ENCODE results near the gene RSL24D1.

The RSL24D1 gene

DNA sequence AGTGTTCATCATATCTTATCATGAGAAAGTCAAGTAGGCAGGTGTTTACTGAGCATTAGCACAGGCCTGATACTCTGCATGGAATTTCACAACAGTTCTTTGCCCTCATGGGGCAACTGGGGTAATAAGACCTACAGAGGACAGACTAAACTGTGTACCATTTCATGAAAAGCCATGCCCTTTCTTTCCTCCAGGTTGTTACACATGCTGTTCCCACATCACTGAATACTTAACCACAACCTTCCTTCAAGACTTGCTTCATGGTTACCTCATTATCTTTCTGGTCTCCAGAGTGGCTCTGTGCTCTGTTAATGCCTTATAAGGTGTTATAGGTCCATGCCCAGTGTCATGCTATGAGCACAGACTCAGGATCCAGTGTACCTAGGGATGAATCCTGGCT is 28.2 kb upstream of the RSL24D1 start:
- H3K4me2 ChIP-seq: peak overlapping the region in 9 of 11 experiments; percentile 41 to 96 (median 89); a peak in 19 of 22 replicates
- no peaks in the 10 kb centered on the region for H3K27me3 ChIP-seq
- H3K4me3 ChIP-seq: no peak overlapping the region
- no peaks in the 10 kb centered on the region for H4K20me1 ChIP-seq
- peaks cover 0 to 74% (median 55%) of the 10 kb centered on the region in 11 experiments; a peak in 17 of 22 replicates for H3K36me3 ChIP-seq
- H3K9me3 ChIP-seq (replicated peaks in 1 of 11): no peaks in the 10 kb centered on the region
- TF ChIP-seq Cebpa-rat (IDR thresholded peaks at IDR 0.05): peak in 4 of 11 experiments; percentile 6 to 56 (median 40); a peak in 3 of 22 replicates
- peaks cover 33 to 74% (median 62%) of the 10 kb centered on the region in 10 experiments for H3K4me1 ChIP-seq
- H3K27ac ChIP-seq: peak overlapping the region in 8 of 11 experiments; percentile 48 to 96 (median 91); a peak in 13 of 22 replicates
- H3K9ac ChIP-seq: no peak overlapping the region

DNA sequence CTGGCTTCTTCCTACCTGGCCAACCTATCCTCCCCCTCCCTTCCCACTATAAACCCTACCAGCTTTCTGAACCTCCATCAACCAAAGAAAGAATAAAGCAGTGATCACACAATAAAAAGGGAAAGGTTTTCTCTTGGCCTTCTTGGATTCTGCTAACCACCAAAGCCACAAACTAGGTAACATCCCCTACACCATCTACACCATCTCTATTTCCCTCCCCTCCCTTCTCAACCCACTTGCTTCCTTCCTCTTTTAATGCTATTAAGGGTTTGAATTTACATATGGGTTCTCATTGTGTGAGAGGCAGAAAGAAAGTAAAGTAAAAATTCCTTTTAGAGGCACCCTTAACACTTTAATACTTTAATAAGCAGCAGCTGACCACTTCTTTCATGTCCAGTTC is 25.8 kb upstream of the RSL24D1 start:
- no peaks in the 10 kb centered on the region for H4K20me1 ChIP-seq
- peak overlapping the region; percentile 84 to 96 (median 91); a peak in 21 of 22 replicates for H3K27ac ChIP-seq
- H3K27me3 ChIP-seq: no peaks in the 10 kb centered on the region
- H3K36me3 ChIP-seq: peaks cover 0 to 63% (median 34%) of the 10 kb centered on the region in 11 experiments; a peak in 16 of 22 replicates
- H3K4me2 ChIP-seq: peak overlapping the region; percentile 82 to 96 (median 90)
- peak overlapping the region in 8 of 10 experiments; percentile 17 to 61 (median 44); a peak in 13 of 20 replicates for H3K4me3 ChIP-seq
- TF ChIP-seq Cebpa-rat (IDR thresholded peaks at IDR 0.05): no peak
- H3K9ac ChIP-seq: peak overlapping the region; percentile 46 to 82 (median 74); a peak in 21 of 22 replicates
- no peaks in the 10 kb centered on the region for H3K9me3 ChIP-seq (replicated peaks in 1 of 11)
- H3K4me1 ChIP-seq: peaks cover 33 to 97% (median 84%) of the 10 kb centered on the region in 10 experiments

DNA sequence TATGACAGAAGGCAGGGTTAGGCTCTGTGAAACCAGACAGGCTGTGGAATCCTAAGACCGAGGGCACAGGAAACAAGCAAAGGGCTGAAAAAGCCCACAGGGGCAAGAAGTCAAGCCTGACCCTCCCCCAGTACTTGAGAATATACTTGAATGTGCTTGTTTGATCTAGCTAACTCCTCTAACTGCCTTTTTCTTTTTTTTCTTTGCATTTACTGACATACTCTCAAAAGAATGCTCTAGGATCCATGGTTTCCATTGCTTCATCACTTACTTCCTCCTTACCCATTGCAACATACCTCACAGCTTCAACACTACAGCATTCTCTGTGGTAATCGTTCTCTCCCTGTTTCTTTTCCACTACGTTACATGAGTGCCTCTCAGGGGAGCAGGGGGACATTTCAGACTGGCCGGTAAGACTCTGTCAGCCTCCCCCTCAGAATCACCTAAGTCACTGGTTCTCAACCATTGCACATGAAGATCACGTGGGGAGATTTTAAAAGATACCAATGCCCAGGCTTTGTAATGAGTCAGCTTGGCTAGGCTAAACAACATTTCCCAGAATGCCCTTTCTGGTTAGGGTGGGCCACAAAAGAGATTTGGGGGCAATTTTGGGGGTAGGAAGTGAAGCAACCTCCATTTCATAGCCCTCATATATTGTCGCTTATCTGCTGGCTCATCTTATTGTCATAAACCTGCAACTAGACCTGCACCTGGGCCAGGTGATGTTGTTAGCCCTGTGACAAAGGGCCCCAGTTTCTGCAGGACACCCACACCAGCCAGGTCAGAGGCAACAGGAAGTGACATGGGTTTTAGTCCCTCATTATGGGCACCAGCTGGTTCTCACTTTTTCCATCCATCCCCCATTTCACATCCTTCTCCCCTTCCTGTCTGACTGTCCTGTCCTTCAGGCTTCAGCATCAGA is 24.6 kb upstream of the RSL24D1 start:
- H3K9me3 ChIP-seq (replicated peaks in 1 of 11): no peaks in the 10 kb centered on the region
- H3K4me3 ChIP-seq: peak overlapping the region in 6 of 10 experiments; percentile 7 to 61 (median 46); a peak in 10 of 20 replicates
- no peaks in the 10 kb centered on the region for H3K27me3 ChIP-seq
- peaks cover 33 to 92% (median 84%) of the 10 kb centered on the region in 10 experiments for H3K4me1 ChIP-seq
- peak overlapping the region; percentile 64 to 85 (median 79) for H3K9ac ChIP-seq
- H3K4me2 ChIP-seq: peak overlapping the region; percentile 82 to 96 (median 90)
- H4K20me1 ChIP-seq: no peaks in the 10 kb centered on the region
- peaks cover 0 to 59% (median 29%) of the 10 kb centered on the region in 11 experiments; a peak in 16 of 22 replicates for H3K36me3 ChIP-seq
- peak; percentile 92 to 100 (median 97) for TF ChIP-seq Cebpa-rat (IDR thresholded peaks at IDR 0.05)
- peak overlapping the region; percentile 84 to 96 (median 91) for H3K27ac ChIP-seq

DNA sequence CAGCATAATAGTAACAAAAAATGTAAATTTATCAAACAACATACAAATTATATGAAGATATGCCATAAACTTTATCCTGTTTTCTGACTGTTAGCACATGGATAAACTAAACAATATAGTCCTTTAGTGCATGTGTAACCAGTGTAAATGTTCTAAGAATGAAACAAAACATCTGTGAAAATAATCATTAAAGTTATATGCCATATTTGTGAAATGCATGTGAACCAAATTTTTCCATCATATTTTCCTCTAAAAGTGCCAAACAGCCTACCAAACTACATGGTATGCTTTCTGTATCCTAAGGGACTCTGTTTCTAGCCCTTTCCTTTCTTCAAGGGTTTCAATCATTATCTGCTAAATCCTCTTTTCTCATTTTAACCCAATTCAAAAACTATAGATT is 23.9 kb upstream of the RSL24D1 start:
- Histone ChIP-seq H3K9me3 (replicated peaks in 1 of 11) (no peaks in the 10 kb centered on the region), H3K4me2 (peak overlapping the region; percentile 82 to 96 (median 90)), H3K36me3 (peaks cover 0 to 60% (median 29%) of the 10 kb centered on the region in 11 experiments; a peak in 16 of 22 replicates), H3K4me1 (peaks cover 33 to 85% (median 79%) of the 10 kb centered on the region in 10 experiments), H3K9ac (peak overlapping the region; percentile 64 to 85 (median 79)), H3K4me3 (peak overlapping the region in 4 of 10 experiments; percentile 21 to 50 (median 38); a peak in 7 of 20 replicates), H3K27me3 (no peaks in the 10 kb centered on the region), H3K27ac (peak overlapping the region; percentile 84 to 96 (median 91)), H4K20me1 (no peaks in the 10 kb centered on the region)
- TF ChIP-seq Cebpa-rat (IDR thresholded peaks at IDR 0.05): no peak

DNA sequence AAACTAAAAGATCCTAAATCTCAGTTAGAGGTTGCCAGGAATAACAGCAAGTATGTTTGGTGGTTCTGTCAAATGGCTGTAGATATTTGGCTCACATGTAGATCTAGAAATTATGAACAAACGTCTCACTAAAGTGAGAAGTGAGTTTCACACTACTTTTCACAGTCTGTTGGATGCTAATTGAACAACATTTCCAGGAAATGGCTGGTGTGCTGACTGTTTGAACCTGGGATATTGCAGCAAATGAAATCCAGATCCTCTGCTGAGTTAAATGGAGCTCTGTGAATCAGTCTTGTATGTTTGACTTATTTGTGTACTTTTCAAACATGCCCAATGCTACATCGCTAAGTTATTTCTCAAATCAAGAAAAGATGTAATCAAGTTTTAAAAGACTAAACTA is 21.3 kb upstream of the RSL24D1 start:
- H3K36me3 ChIP-seq: peaks cover 0 to 51% (median 19%) of the 10 kb centered on the region in 11 experiments; a peak in 12 of 22 replicates

GRCh38 chr15:55204464-55204863 is 7.7 kb upstream of the RSL24D1 start:
- Histone ChIP-seq H3K27me3 (no peaks in the 10 kb centered on the region), H3K4me1 (peaks cover 0 to 9% (median 0%) of the 10 kb centered on the region in 10 experiments; a peak in 1 of 20 replicates), H3K9ac (no peak overlapping the region), H3K4me3 (no peak overlapping the region), H3K4me2 (no peak overlapping the region), H3K36me3 (peaks cover 0 to 71% (median 31%) of the 10 kb centered on the region in 11 experiments; a peak in 19 of 22 replicates), H3K27ac (no peak overlapping the region), H4K20me1 (peaks cover 0 to 16% (median 0%) of the 10 kb centered on the region in 11 experiments; a peak in 2 of 22 replicates), H3K9me3 (replicated peaks in 1 of 11) (peaks cover 3 to 31% (median 9%) of the 10 kb centered on the region in 11 experiments; a peak in 18 of 22 replicates)
- TF ChIP-seq Cebpa-rat (IDR thresholded peaks at IDR 0.05): no peak

More for the DNA sequence above, 21.3 kb upstream of the RSL24D1 start:
- Histone ChIP-seq H3K9ac (peak overlapping the region in 8 of 11 experiments; percentile 20 to 64 (median 38); a peak in 12 of 22 replicates), H3K4me2 (peak overlapping the region in 8 of 11 experiments; percentile 39 to 96 (median 90); a peak in 15 of 22 replicates), H4K20me1 (no peaks in the 10 kb centered on the region), H3K4me1 (peaks cover 28 to 59% (median 54%) of the 10 kb centered on the region in 10 experiments), H3K27ac (peak overlapping the region in 10 of 11 experiments; percentile 35 to 96 (median 91); a peak in 19 of 22 replicates), H3K9me3 (replicated peaks in 1 of 11) (no peaks in the 10 kb centered on the region), H3K27me3 (no peaks in the 10 kb centered on the region), H3K4me3 (no peak overlapping the region)
- TF ChIP-seq Cebpa-rat (IDR thresholded peaks at IDR 0.05): no peak

- Histone ChIP-seq H4K20me1 (peaks cover 0 to 9% (median 0%) of the 10 kb centered on the region in 11 experiments; a peak in 2 of 22 replicates), H3K9ac (no peak overlapping the region), H3K4me3 (no peak overlapping the region), H3K27ac (no peak overlapping the region), H3K4me1 (peaks cover 0 to 15% (median 13%) of the 10 kb centered on the region in 10 experiments; a peak in 18 of 20 replicates), H3K4me2 (no peak overlapping the region), H3K27me3 (no peaks in the 10 kb centered on the region), H3K9me3 (replicated peaks in 1 of 11) (peaks cover 6 to 42% (median 20%) of the 10 kb centered on the region in 11 experiments; a peak in 20 of 22 replicates), H3K36me3 (peaks cover 0 to 57% (median 31%) of the 10 kb centered on the region in 11 experiments; a peak in 19 of 22 replicates)
- no peak for TF ChIP-seq Cebpa-rat (IDR thresholded peaks at IDR 0.05)
Observed at GRCh38 chr15:55202206-55202605, 5.5 kb upstream of the RSL24D1 start.

DNA sequence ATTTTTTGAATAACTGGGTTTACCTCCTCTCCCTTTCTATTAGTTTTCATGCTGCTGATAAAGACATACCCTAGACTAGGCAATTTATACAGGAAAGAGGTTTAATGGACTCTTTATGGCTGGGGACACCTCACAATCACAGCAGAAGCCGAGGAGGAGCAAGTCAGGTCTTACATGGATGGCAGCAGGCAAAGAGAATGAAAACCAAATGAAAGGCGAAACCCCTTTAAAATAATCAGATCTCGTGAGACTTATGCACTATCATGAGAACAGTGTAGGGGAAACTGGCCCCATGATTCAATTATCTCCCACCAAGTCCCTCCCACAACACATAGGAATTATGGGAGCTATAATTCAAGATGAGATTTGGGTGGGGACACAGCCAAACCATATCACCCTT is 2.0 kb upstream of the RSL24D1 start:
- TF ChIP-seq Cebpa-rat (IDR thresholded peaks at IDR 0.05): no peak
- peaks cover 17 to 25% (median 21%) of the 10 kb centered on the region in 11 experiments; a peak in 20 of 22 replicates for H4K20me1 ChIP-seq
- H3K4me1 ChIP-seq: peaks cover 21 to 36% (median 32%) of the 10 kb centered on the region in 10 experiments
- H3K9me3 ChIP-seq (replicated peaks in 1 of 11): peaks cover 6 to 42% (median 20%) of the 10 kb centered on the region in 11 experiments; a peak in 20 of 22 replicates
- peak overlapping the region in 8 of 11 experiments; percentile 16 to 94 (median 90); a peak in 8 of 22 replicates for H3K4me2 ChIP-seq
- no peaks in the 10 kb centered on the region for H3K27me3 ChIP-seq
- no peak overlapping the region for H3K27ac ChIP-seq
- H3K36me3 ChIP-seq: peaks cover 7 to 34% (median 17%) of the 10 kb centered on the region in 11 experiments; a peak in 16 of 22 replicates
- no peak overlapping the region for H3K4me3 ChIP-seq
- H3K9ac ChIP-seq: no peak overlapping the region

All from BLaER1 treated with 17β-estradiol and CSF1 and Interleukin-3, amounts not matched to agents 10 nM and 100 nM (cell line).